ENCODE results near the gene SOS2. TPM values are rescaled to one million over a fixed set of nuclear protein-coding genes. Genes with fewer than 3 reads are reported as not detected.

Gene SOS2
- total and polyA plus RNA-seq, 10 of the 15 experiments (the other 5 are each of a cell fraction or from before 2014, with no cell fraction given) = 2.1 to 16.8 (median 8.4) TPM

GRCh38 chr14:50249136-50249775, 17.9 kb upstream of the SOS2 start (continued):
- TF ChIP-seq E2F8 (IDR thresholded peaks at IDR 0.05; ENCODE audit: low read depth, partially characterized antibody) (no peak), CHD1 (IDR thresholded peaks at IDR 0.05; ENCODE audit: low read depth, low read length) (no peak)
- TF ChIP-seq, protein P1, sequence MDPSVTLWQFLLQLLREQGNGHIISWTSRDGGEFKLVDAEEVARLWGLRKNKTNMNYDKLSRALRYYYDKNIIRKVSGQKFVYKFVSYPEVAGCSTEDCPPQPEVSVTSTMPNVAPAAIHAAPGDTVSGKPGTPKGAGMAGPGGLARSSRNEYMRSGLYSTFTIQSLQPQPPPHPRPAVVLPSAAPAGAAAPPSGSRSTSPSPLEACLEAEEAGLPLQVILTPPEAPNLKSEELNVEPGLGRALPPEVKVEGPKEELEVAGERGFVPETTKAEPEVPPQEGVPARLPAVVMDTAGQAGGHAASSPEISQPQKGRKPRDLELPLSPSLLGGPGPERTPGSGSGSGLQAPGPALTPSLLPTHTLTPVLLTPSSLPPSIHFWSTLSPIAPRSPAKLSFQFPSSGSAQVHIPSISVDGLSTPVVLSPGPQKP (IDR thresholded peaks at IDR 0.05; ENCODE audit: low read depth, low read length) = no peak

DNA sequence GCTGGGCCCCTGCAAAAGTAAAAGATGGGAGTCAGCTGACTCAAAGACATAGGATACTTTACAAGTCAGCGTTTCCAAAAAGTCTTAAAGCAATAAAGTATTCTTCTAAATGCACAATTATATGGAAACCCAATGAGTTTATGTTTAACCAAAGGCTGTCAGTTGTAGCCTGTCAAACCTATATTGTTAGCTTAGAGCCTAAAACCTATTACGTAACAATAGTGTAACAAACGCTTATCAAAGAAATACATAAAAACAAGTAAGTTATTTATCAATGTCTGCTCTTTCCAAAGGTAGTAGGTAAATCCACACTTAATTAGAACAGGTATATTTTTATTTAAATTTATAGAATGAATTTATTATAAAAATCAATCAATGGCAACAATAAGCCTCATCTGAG, 15.9 kb upstream of the SOS2 start:
- H3K9ac ChIP-seq (ENCODE audit: control insufficient read depth, insufficient read depth, low read length) = no peak overlapping the region
- SMC1A ChIA-PET (ENCODE audit: uncharacterized antibody, unreplicated experiment) = no interaction called here
- no peaks in the 10 kb centered on the region; a peak in 3 of 4 replicates for H3K36me3 ChIP-seq (ENCODE audit: control insufficient read depth in 2 of 2, insufficient read depth in 2 of 2, low read length in 1 of 2)
- no peaks in the 10 kb centered on the region for H3K27me3 ChIP-seq (replicated peaks in 1 of 2; ENCODE audit: control insufficient read depth in 2 of 2, insufficient read depth in 2 of 2, low read length in 1 of 2)
- in situ Hi-C loops (cut with MboI) (no loop called here), intact Hi-C loops (cut with micrococcal nuclease; ENCODE audit: unreplicated experiment) (no loop called here)
- H3K4me1 ChIP-seq (ENCODE audit: control insufficient read depth, insufficient read depth, low read length) = no peaks in the 10 kb centered on the region
- POLR2A ChIA-PET = interaction anchor here (0.6 kb wide), 1 partner anchor 20 kb away, joined by 3 read pairs; no protein-coding TSS in a partner anchor
- RAD21 ChIA-PET (ENCODE audit: unreplicated experiment) = no interaction called here
- no peaks in the 10 kb centered on the region for H3K79me2 ChIP-seq (ENCODE audit: control insufficient read depth, insufficient read depth, low read length)
- H4K20me1 ChIP-seq (ENCODE audit: control insufficient read depth, insufficient read depth) = no peaks in the 10 kb centered on the region
- DNase-seq (ENCODE audit: low read depth, low spot score) (no peak), FAIRE-seq (no peak), ATAC-seq (no peak)
- no peak overlapping the region for H3K27ac ChIP-seq (ENCODE audit: control insufficient read depth, insufficient read depth)
- CTCF ChIA-PET = interaction anchor here (1.3 kb wide), 1 partner anchor 74 kb away, joined by 5 read pairs; no protein-coding TSS in a partner anchor
- no TSS peak for BruUV-seq (replicated peaks)
- no peaks in the 10 kb centered on the region for H3K9me3 ChIP-seq (replicated peaks; ENCODE audit: control insufficient read depth, insufficient read depth, low read length)
- no peak overlapping the region for H2AFZ ChIP-seq (ENCODE audit: control insufficient read depth, low read depth, low read length)
- no peak overlapping the region for H3K4me2 ChIP-seq (ENCODE audit: control insufficient read depth, insufficient read depth)
- no peak overlapping the region for H3K4me3 ChIP-seq
- 82% methylated on average over 3 of the region's 3 CpGs for WGBS (ENCODE audit: insufficient coverage, insufficient replicate concordance, low lambda C conversion rate, missing lambda C conversion rate)
- no peak for TF ChIP-seq PKNOX1 (IDR thresholded peaks at IDR 0.05)
- no peak for TF ChIP-seq HDGF (IDR thresholded peaks at IDR 0.05)
- no peak for TF ChIP-seq CHD1 (IDR thresholded peaks at IDR 0.05; ENCODE audit: low read depth, low read length)
- TF ChIP-seq, protein P2, sequence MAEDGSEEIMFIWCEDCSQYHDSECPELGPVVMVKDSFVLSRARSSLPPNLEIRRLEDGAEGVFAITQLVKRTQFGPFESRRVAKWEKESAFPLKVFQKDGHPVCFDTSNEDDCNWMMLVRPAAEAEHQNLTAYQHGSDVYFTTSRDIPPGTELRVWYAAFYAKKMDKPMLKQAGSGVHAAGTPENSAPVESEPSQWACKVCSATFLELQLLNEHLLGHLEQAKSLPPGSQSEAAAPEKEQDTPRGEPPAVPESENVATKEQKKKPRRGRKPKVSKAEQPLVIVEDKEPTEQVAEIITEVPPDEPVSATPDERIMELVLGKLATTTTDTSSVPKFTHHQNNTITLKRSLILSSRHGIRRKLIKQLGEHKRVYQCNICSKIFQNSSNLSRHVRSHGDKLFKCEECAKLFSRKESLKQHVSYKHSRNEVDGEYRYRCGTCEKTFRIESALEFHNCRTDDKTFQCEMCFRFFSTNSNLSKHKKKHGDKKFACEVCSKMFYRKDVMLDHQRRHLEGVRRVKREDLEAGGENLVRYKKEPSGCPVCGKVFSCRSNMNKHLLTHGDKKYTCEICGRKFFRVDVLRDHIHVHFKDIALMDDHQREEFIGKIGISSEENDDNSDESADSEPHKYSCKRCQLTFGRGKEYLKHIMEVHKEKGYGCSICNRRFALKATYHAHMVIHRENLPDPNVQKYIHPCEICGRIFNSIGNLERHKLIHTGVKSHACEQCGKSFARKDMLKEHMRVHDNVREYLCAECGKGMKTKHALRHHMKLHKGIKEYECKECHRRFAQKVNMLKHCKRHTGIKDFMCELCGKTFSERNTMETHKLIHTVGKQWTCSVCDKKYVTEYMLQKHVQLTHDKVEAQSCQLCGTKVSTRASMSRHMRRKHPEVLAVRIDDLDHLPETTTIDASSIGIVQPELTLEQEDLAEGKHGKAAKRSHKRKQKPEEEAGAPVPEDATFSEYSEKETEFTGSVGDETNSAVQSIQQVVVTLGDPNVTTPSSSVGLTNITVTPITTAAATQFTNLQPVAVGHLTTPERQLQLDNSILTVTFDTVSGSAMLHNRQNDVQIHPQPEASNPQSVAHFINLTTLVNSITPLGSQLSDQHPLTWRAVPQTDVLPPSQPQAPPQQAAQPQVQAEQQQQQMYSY (CRISPR knock-in tag; IDR thresholded peaks at IDR 0.05) = no peak
- TF ChIP-seq, protein P3, sequence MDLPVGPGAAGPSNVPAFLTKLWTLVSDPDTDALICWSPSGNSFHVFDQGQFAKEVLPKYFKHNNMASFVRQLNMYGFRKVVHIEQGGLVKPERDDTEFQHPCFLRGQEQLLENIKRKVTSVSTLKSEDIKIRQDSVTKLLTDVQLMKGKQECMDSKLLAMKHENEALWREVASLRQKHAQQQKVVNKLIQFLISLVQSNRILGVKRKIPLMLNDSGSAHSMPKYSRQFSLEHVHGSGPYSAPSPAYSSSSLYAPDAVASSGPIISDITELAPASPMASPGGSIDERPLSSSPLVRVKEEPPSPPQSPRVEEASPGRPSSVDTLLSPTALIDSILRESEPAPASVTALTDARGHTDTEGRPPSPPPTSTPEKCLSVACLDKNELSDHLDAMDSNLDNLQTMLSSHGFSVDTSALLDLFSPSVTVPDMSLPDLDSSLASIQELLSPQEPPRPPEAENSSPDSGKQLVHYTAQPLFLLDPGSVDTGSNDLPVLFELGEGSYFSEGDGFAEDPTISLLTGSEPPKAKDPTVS (IDR thresholded peaks at IDR 0.05; ENCODE audit: low read depth, low read length) = no peak
- TF ChIP-seq ZNF24 (IDR thresholded peaks at IDR 0.05) = no peak
- no peak for TF ChIP-seq SMAD5 (IDR thresholded peaks at IDR 0.05; ENCODE audit: low read depth)
